IMR-90 (cell line): ENCODE data around the gene SLC26A1. TPM values are rescaled to one million over a fixed set of nuclear protein-coding genes. Genes with fewer than 3 reads are reported as not detected.

Experiments
- ATAC-seq: fragments of 200-7000 bp; cut with Tn5 transposase; 2 replicates; pipeline ENCODE4 v1.9.1; 2020; ENCODE audit warnings: low read depth, mild to moderate bottlenecking, moderate library complexity
- BruUV-seq: library from RNA; stranded (reverse); fragments of 400-500 nt; replicated peaks from 2 replicates; lab custom pipeline; 2021; lab: Mats Ljungman, UMichigan
- CTCF ChIA-PET: fragments of 300-600 bp; formaldehyde crosslinking; extraction: SDS; loops from one replicate; lab custom pipeline; 2021; ENCODE audit warnings: antibody characterized with exemption; lab: Yijun Ruan, JAX
- POLR2A ChIA-PET: fragments of 300-600 bp; sonication (Branson Sonifier 250); formaldehyde crosslinking; loops from one replicate; lab custom pipeline; 2022; ENCODE audit warnings: antibody characterized with exemption; ENCODE audit not compliant: unreplicated experiment; lab: Charles Lee
- DNase-seq: peaks from one replicate; pipeline ENCODE4 v3.0.0; 2013
- H2AFZ ChIP-seq: replicated peaks from 2 replicates; pipeline ENCODE3; 2013; ENCODE audit warnings: low read length, mild to moderate bottlenecking; ENCODE audit not compliant: poor library complexity
- H2AK5ac ChIP-seq: 2 replicates; pipeline ENCODE4 v1.6.1; 2013; ENCODE audit warnings: low read depth, low read length, inconsistent platforms
- H2AK9ac ChIP-seq: replicated peaks from 2 replicates; pipeline ENCODE3; 2013; ENCODE audit warnings: mild to moderate bottlenecking, low read depth, low read length, moderate library complexity; ENCODE audit not compliant: poor library complexity
- H2BK120ac ChIP-seq: 2 replicates; pipeline ENCODE4 v1.6.1; 2013; ENCODE audit warnings: low read depth, low read length, inconsistent platforms
- H2BK15ac ChIP-seq: 3 replicates; pipeline ENCODE4 v1.6.1; 2013; ENCODE audit warnings: low read depth, low read length, inconsistent platforms
- H2BK20ac ChIP-seq: 2 replicates; pipeline ENCODE4 v1.6.1; 2013; ENCODE audit warnings: low read depth, mild to moderate bottlenecking, inconsistent platforms, low read length, moderate library complexity
- H2BK5ac ChIP-seq: 2 replicates; pipeline ENCODE4 v1.6.1; 2013; ENCODE audit warnings: mild to moderate bottlenecking, low read depth, low read length, inconsistent platforms; ENCODE audit not compliant: poor library complexity, severe bottlenecking
- H3K14ac ChIP-seq: replicated peaks from 2 replicates; pipeline ENCODE4 v1.6.1; 2013; ENCODE audit warnings: low read depth, low read length, inconsistent platforms
- H3K18ac ChIP-seq: 2 replicates; pipeline ENCODE4 v1.6.1; 2013; ENCODE audit warnings: low read depth, low read length, control low read depth
- H3K23ac ChIP-seq: 2 replicates; pipeline ENCODE4 v1.6.1; 2013; ENCODE audit warnings: low read depth, low read length, inconsistent platforms
- H3K27ac ChIP-seq: 2 replicates; pipeline ENCODE4 v1.5.1; 2013; ENCODE audit warnings: mild to moderate bottlenecking, control low read depth, low read length; ENCODE audit not compliant: insufficient read depth
- H3K27me3 ChIP-seq: 2 replicates; pipeline ENCODE4 v1.6.1; 2013; ENCODE audit warnings: low read length; ENCODE audit not compliant: control insufficient read depth, insufficient read depth
- H3K36me3 ChIP-seq: 2 replicates; pipeline ENCODE4 v1.6.1; 2013; ENCODE audit warnings: low read length, mixed read lengths; ENCODE audit not compliant: control insufficient read depth, insufficient read depth
- H3K4ac ChIP-seq: 2 replicates; pipeline ENCODE4 v1.6.1; 2013; ENCODE audit warnings: low read depth, low read length, inconsistent platforms
- H3K4me1 ChIP-seq: 2 replicates; pipeline ENCODE4 v1.6.1; 2013; ENCODE audit warnings: low read length, mixed read lengths; ENCODE audit not compliant: control insufficient read depth, insufficient read depth
- H3K4me2 ChIP-seq: 2 replicates; pipeline ENCODE4 v1.6.1; 2013; ENCODE audit warnings: low read depth, mild to moderate bottlenecking, control low read depth, low read length, moderate library complexity
- H3K4me3 ChIP-seq: 2 replicates; pipeline ENCODE4 v1.5.1; 2013; ENCODE audit warnings: low read depth, mild to moderate bottlenecking, control low read depth, low read length, moderate library complexity; ENCODE audit not compliant: insufficient read depth
- H3K56ac ChIP-seq: 2 replicates; pipeline ENCODE4 v1.6.1; 2013; ENCODE audit warnings: low read length, inconsistent platforms; ENCODE audit not compliant: insufficient read depth; ENCODE audit errors: extremely low read depth
- H3K79me1 ChIP-seq, 2 experiments: 2 replicates each; pipeline ENCODE4 v1.6.1; 2013; ENCODE audit warnings: low read length in 2 of 2, inconsistent platforms in 1 of 2, low read depth in 1 of 2
- H3K9ac ChIP-seq: 2 replicates; pipeline ENCODE4 v1.6.1; 2013; ENCODE audit warnings: low read depth, low read length, control low read depth
- H3K9me1 ChIP-seq: 2 replicates; pipeline ENCODE4 v1.6.1; 2013; ENCODE audit warnings: low read length, inconsistent platforms; ENCODE audit not compliant: insufficient read depth
- H3K9me3 ChIP-seq: 2 replicates; pipeline ENCODE4 v1.6.1; 2013; ENCODE audit warnings: low read length; ENCODE audit not compliant: control insufficient read depth, insufficient read depth
- H4K20me1 ChIP-seq: 2 replicates; pipeline ENCODE4 v1.6.1; 2013; ENCODE audit warnings: low read length, inconsistent platforms; ENCODE audit not compliant: insufficient read depth
- H4K5ac ChIP-seq: 2 replicates; pipeline ENCODE4 v1.6.1; 2013; ENCODE audit warnings: mild to moderate bottlenecking, low read depth, low read length, control low read depth
- H4K8ac ChIP-seq, 2 experiments: 2 replicates each; pipeline ENCODE4 v1.6.1; 2013; ENCODE audit warnings: low read depth in 2 of 2, low read length in 2 of 2, control low read depth in 1 of 2, inconsistent platforms in 1 of 2
- H4K91ac ChIP-seq: 2 replicates; pipeline ENCODE4 v1.6.1; 2013; ENCODE audit warnings: low read depth, low read length, inconsistent platforms; ENCODE audit not compliant: insufficient read depth
- CEBPB ChIP-seq: IDR thresholded peaks from 2 replicates; pipeline ENCODE4 v1.6.1; 2012; ENCODE audit warnings: low read depth, low read length, improper control_type of control experiment
- ELK1 ChIP-seq: fragments of 150-350 bp; IDR thresholded peaks from 2 replicates; pipeline ENCODE4 v1.6.1; 2016; ENCODE audit warnings: low read depth, mild to moderate bottlenecking, low read length, moderate library complexity, borderline replicate concordance
- MAFK ChIP-seq: IDR thresholded peaks from 2 replicates; pipeline ENCODE4 v1.6.1; 2012; ENCODE audit warnings: low read depth, low read length, improper control_type of control experiment
- POLR2A ChIP-seq: IDR thresholded peaks from 2 replicates; pipeline ENCODE4 v1.6.1; 2012; ENCODE audit warnings: mild to moderate bottlenecking, low read depth, low read length
- RFX5 ChIP-seq: IDR thresholded peaks from 2 replicates; pipeline ENCODE4 v1.8.0; 2012; ENCODE audit warnings: low read depth, mild to moderate bottlenecking, low read length, moderate library complexity
- USF2 ChIP-seq: fragments of 150-350 bp; IDR thresholded peaks from 2 replicates; pipeline ENCODE4 v1.6.1; 2017; ENCODE audit warnings: mild to moderate bottlenecking, antibody characterized with exemption, low read length, low read depth
- WGBS, 2 experiments: methylation state at CpG; one replicate each; pipeline versions ENCODE4 v1.1.5 to v1.1.7; 2013; ENCODE audit warnings: missing lambda C conversion rate in 2 of 2; ENCODE audit not compliant: insufficient read length in 1 of 2; ENCODE audit errors: extremely low coverage in 2 of 2; 5-methylcytosine and 5-hydroxymethylcytosine counted together
- dilution Hi-C: fragments of 300-500 bp; cut with HindIII; formaldehyde crosslinking; loops from one replicate; pipeline ENCODE4 v1.14.3; 2018; ENCODE audit warnings: low sequenced_read_pairs; ENCODE audit not compliant: unreplicated experiment
- in situ Hi-C: fragments of 300-500 bp; cut with MboI; formaldehyde crosslinking; loops from 3 replicates; pipeline ENCODE4 v1.14.3; 2019; ENCODE audit warnings: low sequenced_read_pairs, inconsistent platforms, mixed read lengths
- intact Hi-C: fragments of 100-400 bp; cut with micrococcal nuclease; formaldehyde crosslinking; loops from 2 replicates; pipeline ENCODE4 v1.10.0; 2022
- polyA plus RNA-seq, 3 experiments: library from polyadenylated mRNA; depleted of rRNA; stranded (reverse); fragments of >200 nt; gene quantifications; 2 replicates each; pipeline ENCODE4 v1.2.3, GENCODE V29; 2012; ENCODE audit warnings: low replicate concordance in 1 of 3
- total RNA-seq: library from RNA; depleted of rRNA; stranded (reverse); fragments of >200 nt; gene quantifications from 2 replicates; pipeline ENCODE4 v1.2.3, GENCODE V29; 2012

The SLC26A1 gene
- total and polyA plus RNA-seq, 2 of the 4 experiments (the other 2 are of a cell fraction): 0.09 TPM; not detected in 1

GRCh38 chr4:991451-992296 is 1.5 kb downstream of the SLC26A1 start (continued):
- TF ChIP-seq ELK1: no peak

- no peak overlapping the region for H3K4ac ChIP-seq
- H2BK5ac ChIP-seq: no peak overlapping the region
- no peak overlapping the region for H2BK15ac ChIP-seq
- no peak overlapping the region for H3K14ac ChIP-seq
- no peak overlapping the region for H3K9ac ChIP-seq
- H4K20me1 ChIP-seq: peaks cover 2% of the 10 kb centered on the region
- no peak overlapping the region for H3K4me2 ChIP-seq
- no peak overlapping the region for H2AFZ ChIP-seq
- H3K9me3 ChIP-seq: no peaks in the 10 kb centered on the region
- in situ Hi-C loops: no loop called here
- no peaks in the 10 kb centered on the region for H3K9me1 ChIP-seq
- H3K23ac ChIP-seq: no peak overlapping the region
- peaks cover 7% of the 10 kb centered on the region; the same call in 1 of the 2 replicates for H3K4me1 ChIP-seq
- H3K27me3 ChIP-seq: no peaks in the 10 kb centered on the region
- peaks cover 4 to 26% of the 10 kb centered on the region in 2 experiments; a peak in 1 of 4 replicates for H3K79me1 ChIP-seq
- no peak overlapping the region for H3K18ac ChIP-seq
- no peak overlapping the region for H4K5ac ChIP-seq
- no peak overlapping the region for H2AK9ac ChIP-seq
- H2AK5ac ChIP-seq: no peak overlapping the region
- DNase-seq (no peak), ATAC-seq (no peak)
- no peak overlapping the region for H2BK120ac ChIP-seq
- intact Hi-C loops: no loop called here
- no peak overlapping the region for H4K8ac ChIP-seq
- ChIA-PET POLR2A (no interaction called here), CTCF (no interaction called here)
- no peak for TF ChIP-seq USF2
- no peak for TF ChIP-seq MAFK
- no peak for TF ChIP-seq CEBPB
- TF ChIP-seq POLR2A: no peak
- TF ChIP-seq RFX5: no peak
- no peak overlapping the region for H3K56ac ChIP-seq
- peaks cover 9% of the 10 kb centered on the region; the same call in 1 of the 2 replicates for H3K36me3 ChIP-seq
- H4K91ac ChIP-seq: no peak overlapping the region
- H3K4me3 ChIP-seq: no peak overlapping the region
- no peak overlapping the region for H3K27ac ChIP-seq
- no peak overlapping the region for H2BK20ac ChIP-seq
- no TSS peak for BruUV-seq
- 79% methylated on average over 5 of the region's 26 CpGs; no CpG with 5 or more reads in 1 of the 2 experiments for WGBS, 2 experiments
- dilution Hi-C loops: no loop called here
Measured at GRCh38 chr4:990746-991367, 2.3 kb downstream of the SLC26A1 start.
